Mesodermal cell (in vitro differentiated cells): ENCODE results near the gene PRKX.
"Not testable (repeated sequence)": the region's sequence is repeated elsewhere in the genome, so short reads cannot be mapped to it uniquely, and the experiment has no call there.

Experiments used
- H3K27ac ChIP-seq: 2 replicates; pipeline ENCODE4 v1.7.0; 2013; ENCODE audit warnings: mild to moderate bottlenecking, low read depth, low read length, moderate library complexity; ENCODE audit not compliant: severe bottlenecking
- H3K36me3 ChIP-seq: 2 replicates; pipeline ENCODE4 v1.7.1; 2013; ENCODE audit warnings: mild to moderate bottlenecking, low read length, moderate library complexity; ENCODE audit not compliant: control insufficient read depth, insufficient read depth
- H3K4me1 ChIP-seq: one replicate; pipeline ENCODE4 v1.7.1; 2013; ENCODE audit warnings: mild to moderate bottlenecking, low read length; ENCODE audit not compliant: insufficient read depth, control insufficient read depth, poor library complexity, severe bottlenecking
- H3K4me3 ChIP-seq: 2 replicates; pipeline ENCODE4 v1.7.0; 2013; ENCODE audit warnings: low read length, control low read depth, mild to moderate bottlenecking; ENCODE audit not compliant: insufficient read depth, poor library complexity, severe bottlenecking; ENCODE audit errors: extremely low read depth
- H3K9me3 ChIP-seq: 2 replicates; pipeline ENCODE4 v1.7.1; 2013; ENCODE audit warnings: mild to moderate bottlenecking, low read length, moderate library complexity; ENCODE audit not compliant: control insufficient read depth
- WGBS, 2 experiments: methylation state at CpG; one replicate each; pipeline ENCODE4 v1.1.5; 2013; ENCODE audit warnings: missing lambda C conversion rate in 2 of 2; ENCODE audit not compliant: insufficient coverage in 2 of 2; 5-methylcytosine and 5-hydroxymethylcytosine counted together

The PRKX gene

DNA sequence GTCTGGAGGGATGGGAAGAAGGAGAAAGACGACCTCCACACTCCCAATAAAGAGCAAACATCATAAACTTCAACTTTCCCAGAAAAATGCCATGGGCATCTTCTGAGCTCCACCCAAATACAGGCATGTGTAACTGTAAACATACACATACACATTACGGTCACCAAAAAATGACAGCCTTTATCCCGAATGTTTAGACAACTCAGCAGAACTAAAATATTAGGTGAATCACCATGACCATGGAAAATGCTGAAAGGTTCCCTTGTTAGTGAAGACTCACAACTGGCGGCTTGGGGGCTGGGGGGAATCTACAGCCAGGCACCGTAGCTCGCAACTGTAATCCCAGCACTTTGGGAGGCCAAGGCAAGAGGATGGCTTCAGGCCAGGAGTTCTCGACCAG lies 33.0 kb downstream of the PRKX start:
- Histone ChIP-seq H3K4me3 (no peak overlapping the region), H3K27ac (no peak overlapping the region), H3K4me1 (peaks cover 9% of the 10 kb centered on the region), H3K36me3 (no peaks in the 10 kb centered on the region), H3K9me3 (no peaks in the 10 kb centered on the region)
- WGBS, 2 experiments: 88% methylated on average over 1 of the region's 7 CpGs; no CpG with 5 or more reads in 1 of the 2 experiments

DNA sequence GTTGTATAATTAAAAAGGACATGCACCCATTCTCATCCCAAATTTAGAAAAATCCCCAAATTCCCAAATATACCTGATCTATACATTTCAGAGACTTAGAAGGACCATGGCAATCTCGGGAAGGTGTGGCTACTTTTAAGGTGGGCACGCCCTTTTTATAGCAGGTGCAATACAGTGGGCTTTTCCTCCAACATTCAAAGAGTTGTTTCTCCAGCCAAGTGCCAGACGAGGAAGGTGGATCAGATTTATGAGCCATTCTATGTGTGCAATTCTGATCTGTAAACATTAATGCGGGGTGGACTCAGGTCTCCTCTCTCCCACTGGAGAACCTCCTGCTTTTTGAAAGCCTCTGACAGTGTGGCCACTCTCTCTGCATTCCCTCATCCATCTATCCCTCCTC lies 33.8 kb downstream of the PRKX start:
- no peak overlapping the region for H3K4me3 ChIP-seq
- no peak overlapping the region for H3K27ac ChIP-seq
- H3K9me3 ChIP-seq: no peaks in the 10 kb centered on the region
- H3K36me3 ChIP-seq: no peaks in the 10 kb centered on the region
- 100% methylated on average over 1 of the region's 4 CpGs; no CpG with 5 or more reads in 1 of the 2 experiments for WGBS, 2 experiments
- H3K4me1 ChIP-seq: peaks cover 9% of the 10 kb centered on the region

DNA sequence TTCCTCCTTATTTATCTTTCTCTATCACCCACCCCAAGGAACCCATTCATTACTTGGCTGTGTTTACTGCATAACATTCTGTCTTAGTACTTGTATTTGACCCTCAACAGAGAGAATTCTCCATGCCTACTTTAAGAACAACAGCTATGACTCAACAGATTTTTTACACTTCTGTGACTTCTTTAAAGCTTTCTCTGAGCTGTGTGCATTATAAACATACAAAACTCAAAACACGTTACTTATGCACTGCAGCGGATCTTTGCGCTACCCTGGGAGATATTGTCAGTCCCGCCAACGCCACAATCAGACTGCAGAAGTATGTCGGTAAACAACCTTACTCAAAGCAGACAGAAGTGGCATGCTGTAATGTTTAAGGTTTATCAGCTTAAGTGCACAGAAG lies 35.1 kb downstream of the PRKX start:
- no peak overlapping the region for H3K4me3 ChIP-seq
- H3K36me3 ChIP-seq: no peaks in the 10 kb centered on the region
- 100% methylated on average over 4 of the region's 6 CpGs; no CpG with 5 or more reads in 1 of the 2 experiments for WGBS, 2 experiments
- peaks cover 9% of the 10 kb centered on the region for H3K4me1 ChIP-seq
- H3K27ac ChIP-seq: no peak overlapping the region
- no peaks in the 10 kb centered on the region for H3K9me3 ChIP-seq

GRCh38 chrX:3674881-3675280 lies 38.6 kb downstream of the PRKX start:
- Histone ChIP-seq H3K4me3 (no peak overlapping the region), H3K27ac (no peak overlapping the region), H3K4me1 (peaks cover 9% of the 10 kb centered on the region), H3K36me3 (peaks cover 14% of the 10 kb centered on the region), H3K9me3 (no peaks in the 10 kb centered on the region)
- no CpG with 5 or more reads among the region's 8 CpGs for WGBS, 2 experiments

GRCh38 chrX:3669841-3670475 lies 43.5 kb downstream of the PRKX start:
- no peak overlapping the region for H3K4me3 ChIP-seq
- H3K4me1 ChIP-seq: no peaks in the 10 kb centered on the region
- no peaks in the 10 kb centered on the region for H3K9me3 ChIP-seq
- 93% methylated on average over 2 to 5 of the region's 13 CpGs for WGBS, 2 experiments
- no peak overlapping the region for H3K27ac ChIP-seq
- H3K36me3 ChIP-seq: peaks cover 21% of the 10 kb centered on the region

- H3K9me3 ChIP-seq: no peaks in the 10 kb centered on the region
- H3K36me3 ChIP-seq: peaks cover 9% of the 10 kb centered on the region
- no peak overlapping the region for H3K4me3 ChIP-seq
- H3K4me1 ChIP-seq: no peaks in the 10 kb centered on the region
- no peak overlapping the region for H3K27ac ChIP-seq
- WGBS, 2 experiments: 86 to 100% methylated on average over 2 to 3 of the region's 9 CpGs
Measured at GRCh38 chrX:3666975-3667374, 46.5 kb downstream of the PRKX start.

- Histone ChIP-seq H3K4me1 (no peaks in the 10 kb centered on the region), H3K9me3 (no peaks in the 10 kb centered on the region), H3K36me3 (peaks cover 8% of the 10 kb centered on the region), H3K4me3 (no peak overlapping the region), H3K27ac (no peak overlapping the region)
- WGBS, 2 experiments: no CpG with 5 or more reads among the region's 12 CpGs
Measured at GRCh38 chrX:3664921-3665320, 48.5 kb downstream of the PRKX start.

DNA sequence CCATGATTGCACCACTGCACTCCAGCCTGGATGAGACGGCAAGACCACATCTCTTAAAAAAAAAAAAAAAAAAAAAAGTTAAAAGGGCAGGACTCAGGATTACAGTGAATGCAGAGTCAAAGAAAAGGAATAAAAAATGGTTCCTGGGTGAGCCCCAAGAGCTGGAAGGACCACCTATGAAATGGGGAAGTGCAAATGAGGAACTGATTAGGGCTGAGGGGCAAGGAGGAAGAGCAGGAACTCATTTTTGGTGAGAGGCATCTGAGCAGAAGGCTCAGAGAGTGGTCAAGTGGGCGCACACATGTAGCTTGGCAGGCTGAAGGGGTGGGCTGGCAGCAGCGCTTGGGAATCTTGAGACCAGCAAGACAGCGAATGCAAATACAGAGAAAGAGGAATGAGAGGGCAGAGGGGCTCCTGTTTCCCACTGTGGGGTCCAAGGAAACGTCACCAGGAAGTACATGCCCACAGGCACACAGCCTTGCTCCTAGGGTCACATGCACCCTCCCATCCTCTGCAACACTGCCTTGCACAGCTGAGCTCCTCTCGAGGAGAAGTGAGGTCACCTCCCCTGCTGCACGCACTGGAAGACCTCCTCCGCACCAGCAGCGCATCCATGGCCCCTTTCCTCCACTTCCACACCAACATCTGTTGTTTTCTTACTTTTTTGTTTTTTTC lies 49.7 kb downstream of the PRKX start:
- not testable (repeated sequence) for H3K9me3 ChIP-seq, H3K4me3 ChIP-seq, H3K4me1 ChIP-seq, H3K36me3 ChIP-seq, H3K27ac ChIP-seq
- WGBS, 2 experiments: 100% methylated on average over 1 to 3 of the region's 9 CpGs

- Histone ChIP-seq H3K4me1 (no peaks in the 10 kb centered on the region), H3K36me3 (peaks cover 3% of the 10 kb centered on the region), H3K27ac (peak overlapping the region; percentile 29), H3K4me3 (no peak overlapping the region), H3K9me3 (no peaks in the 10 kb centered on the region)
- 80% methylated on average over 1 of the region's 10 CpGs; no CpG with 5 or more reads in 1 of the 2 experiments for WGBS, 2 experiments
Measured at GRCh38 chrX:3659761-3660160, 53.7 kb downstream of the PRKX start.

- Histone ChIP-seq H3K36me3 (peaks cover 12% of the 10 kb centered on the region), H3K27ac (no peak overlapping the region), H3K4me3 (no peak overlapping the region), H3K4me1 (no peaks in the 10 kb centered on the region), H3K9me3 (no peaks in the 10 kb centered on the region)
- WGBS, 2 experiments: 96 to 99% methylated on average over 8 to 18 of the region's 19 CpGs
Measured at GRCh38 chrX:3655181-3655580, 58.3 kb downstream of the PRKX start.

- Histone ChIP-seq H3K9me3 (no peaks in the 10 kb centered on the region), H3K4me3 (no peak overlapping the region), H3K36me3 (peaks cover 9% of the 10 kb centered on the region), H3K27ac (no peak overlapping the region), H3K4me1 (no peaks in the 10 kb centered on the region)
- WGBS, 2 experiments: 100% methylated on average over 1 to 6 of the region's 13 CpGs
Measured at GRCh38 chrX:3653111-3653510, 60.3 kb downstream of the PRKX start.
